NCI-H526 (cell line): ENCODE data around the gene CDH4.

ENCODE experiments used
- DNase-seq, 2 experiments: peaks; one replicate each; lab custom pipeline; 2025; lab: John Stamatoyannopoulos, UW

Gene CDH4

GRCh38 chr20:61490721-61491120 lies 238.7 kb downstream of the CDH4 start:
- no peak for DNase-seq

- DNase-seq: no peak
These were observed 240.0 kb downstream of the CDH4 start for GRCh38 chr20:61492065-61492464.

GRCh38 chr20:61493798-61494305 lies 241.8 kb downstream of the CDH4 start:
- no peak for DNase-seq

GRCh38 chr20:61494763-61495575 lies 242.9 kb downstream of the CDH4 start:
- DNase-seq: no peak

GRCh38 chr20:61497029-61497627 lies 245.1 kb downstream of the CDH4 start:
- DNase-seq: no peak

- peak; percentile 28 to 68 for DNase-seq
These were observed 247.9 kb downstream of the CDH4 start for GRCh38 chr20:61499859-61500554.

- DNase-seq: no peak
These were observed 248.8 kb downstream of the CDH4 start for GRCh38 chr20:61500791-61501321.

- no peak for DNase-seq
These were observed 250.4 kb downstream of the CDH4 start for GRCh38 chr20:61502433-61502832.

GRCh38 chr20:61503106-61503505 lies 251.0 kb downstream of the CDH4 start:
- no peak for DNase-seq

- DNase-seq: no peak
These were observed 253.4 kb downstream of the CDH4 start for GRCh38 chr20:61505508-61505907.

GRCh38 chr20:61507778-61508177 lies 255.7 kb downstream of the CDH4 start:
- DNase-seq: no peak

GRCh38 chr20:61508301-61509096 lies 256.4 kb downstream of the CDH4 start:
- no peak for DNase-seq

GRCh38 chr20:61510778-61511330 lies 258.8 kb downstream of the CDH4 start:
- DNase-seq: no peak

- DNase-seq: no peak
These were observed 260.4 kb downstream of the CDH4 start for GRCh38 chr20:61512475-61512874.

GRCh38 chr20:61513124-61514017 lies 261.3 kb downstream of the CDH4 start:
- no peak for DNase-seq

GRCh38 chr20:61514018-61514365 lies 261.9 kb downstream of the CDH4 start:
- no peak for DNase-seq

- no peak for DNase-seq
These were observed 262.3 kb downstream of the CDH4 start for GRCh38 chr20:61514396-61514795.

GRCh38 chr20:61514805-61515505 lies 262.9 kb downstream of the CDH4 start:
- DNase-seq: no peak

GRCh38 chr20:61515922-61516321 lies 263.9 kb downstream of the CDH4 start:
- no peak for DNase-seq
